ENCODE results near the gene TANC1. TPM values are rescaled to one million over a fixed set of nuclear protein-coding genes. Genes with fewer than 3 reads are reported as not detected.

Gene TANC1
- total RNA-seq, 1 donor from 2014 or later, result 56.9 TPM

DNA sequence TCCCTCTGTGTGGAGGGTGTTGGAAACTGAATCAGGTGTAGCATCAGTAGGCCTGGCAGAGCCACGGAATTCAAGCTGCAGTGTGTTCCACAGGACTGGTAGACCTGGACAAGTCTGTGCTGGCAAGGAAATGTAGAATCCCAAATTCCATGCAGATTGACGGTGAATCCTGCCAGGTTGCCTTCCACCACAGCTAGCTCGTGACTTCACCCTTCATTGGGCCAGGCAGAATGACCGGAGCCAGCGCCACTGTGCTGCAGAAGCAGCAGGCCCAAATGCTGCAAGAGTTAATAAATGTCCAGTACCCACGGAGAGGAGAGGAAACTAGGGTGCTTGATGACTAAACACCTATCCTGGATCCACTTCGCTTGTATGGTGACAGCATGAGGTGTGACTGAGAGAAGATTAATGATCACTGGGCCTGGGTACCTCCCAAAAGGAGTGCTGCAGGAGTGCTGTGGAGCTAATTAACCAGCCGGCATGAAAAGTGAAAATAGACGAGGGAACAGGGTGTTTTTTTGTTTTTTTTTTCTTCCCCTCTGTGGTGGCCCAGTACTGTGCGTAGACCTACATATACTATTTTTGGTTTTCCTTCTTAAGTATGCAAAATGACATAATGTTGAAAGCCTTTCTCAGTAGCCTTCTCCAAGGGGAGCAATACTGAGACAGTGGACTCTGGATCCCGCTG lies 122.2 kb downstream of the TANC1 start:
- Mint-ChIP-seq H3K36me3 (peaks cover 13% of the 10 kb centered on the region), H3K27me3 (no peaks in the 10 kb centered on the region), H3K27ac (peak overlapping the region; percentile 76), H3K4me3 (no peak overlapping the region), H3K4me1 (ENCODE audit: unreplicated experiment) (peaks cover 64% of the 10 kb centered on the region), H3K9me3 (peaks cover under 1% of the 10 kb centered on the region)
- TF ChIP-seq, protein P1, sequence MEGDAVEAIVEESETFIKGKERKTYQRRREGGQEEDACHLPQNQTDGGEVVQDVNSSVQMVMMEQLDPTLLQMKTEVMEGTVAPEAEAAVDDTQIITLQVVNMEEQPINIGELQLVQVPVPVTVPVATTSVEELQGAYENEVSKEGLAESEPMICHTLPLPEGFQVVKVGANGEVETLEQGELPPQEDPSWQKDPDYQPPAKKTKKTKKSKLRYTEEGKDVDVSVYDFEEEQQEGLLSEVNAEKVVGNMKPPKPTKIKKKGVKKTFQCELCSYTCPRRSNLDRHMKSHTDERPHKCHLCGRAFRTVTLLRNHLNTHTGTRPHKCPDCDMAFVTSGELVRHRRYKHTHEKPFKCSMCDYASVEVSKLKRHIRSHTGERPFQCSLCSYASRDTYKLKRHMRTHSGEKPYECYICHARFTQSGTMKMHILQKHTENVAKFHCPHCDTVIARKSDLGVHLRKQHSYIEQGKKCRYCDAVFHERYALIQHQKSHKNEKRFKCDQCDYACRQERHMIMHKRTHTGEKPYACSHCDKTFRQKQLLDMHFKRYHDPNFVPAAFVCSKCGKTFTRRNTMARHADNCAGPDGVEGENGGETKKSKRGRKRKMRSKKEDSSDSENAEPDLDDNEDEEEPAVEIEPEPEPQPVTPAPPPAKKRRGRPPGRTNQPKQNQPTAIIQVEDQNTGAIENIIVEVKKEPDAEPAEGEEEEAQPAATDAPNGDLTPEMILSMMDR (conservative IDR thresholded peaks at IDR 0.05), result no peak
- DNase-seq (ENCODE audit: extremely low spot score, unreplicated experiment), result no peak

DNA sequence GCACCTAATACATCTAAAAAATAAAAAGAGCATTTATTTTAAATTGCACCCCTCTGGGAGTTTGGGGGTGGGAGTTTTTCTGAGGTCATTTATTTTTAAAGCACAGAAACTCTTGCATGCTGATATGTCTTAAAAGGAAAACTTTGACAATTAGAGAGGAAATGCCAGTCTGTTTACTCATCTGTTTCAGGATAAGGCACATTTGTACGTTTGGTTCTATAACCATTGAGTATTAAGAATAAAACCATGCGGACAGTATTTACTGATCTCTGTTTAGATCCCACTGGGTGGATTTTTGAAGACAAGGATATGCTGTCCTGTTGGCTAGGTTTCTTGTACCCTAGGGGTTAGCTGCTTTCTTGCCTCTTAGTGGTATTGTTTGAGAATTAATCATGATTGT lies 122.9 kb downstream of the TANC1 start:
- Mint-ChIP-seq H3K27me3 (no peaks in the 10 kb centered on the region), H3K4me3 (peak overlapping the region; percentile 29), H3K4me1 (ENCODE audit: unreplicated experiment) (peaks cover 57% of the 10 kb centered on the region), H3K36me3 (peaks cover 19% of the 10 kb centered on the region), H3K27ac (peak overlapping the region; percentile 81), H3K9me3 (peaks cover 6% of the 10 kb centered on the region)
- TF ChIP-seq, protein P1 (conservative IDR thresholded peaks at IDR 0.05), result no peak
- DNase-seq (ENCODE audit: extremely low spot score, unreplicated experiment), result no peak

DNA sequence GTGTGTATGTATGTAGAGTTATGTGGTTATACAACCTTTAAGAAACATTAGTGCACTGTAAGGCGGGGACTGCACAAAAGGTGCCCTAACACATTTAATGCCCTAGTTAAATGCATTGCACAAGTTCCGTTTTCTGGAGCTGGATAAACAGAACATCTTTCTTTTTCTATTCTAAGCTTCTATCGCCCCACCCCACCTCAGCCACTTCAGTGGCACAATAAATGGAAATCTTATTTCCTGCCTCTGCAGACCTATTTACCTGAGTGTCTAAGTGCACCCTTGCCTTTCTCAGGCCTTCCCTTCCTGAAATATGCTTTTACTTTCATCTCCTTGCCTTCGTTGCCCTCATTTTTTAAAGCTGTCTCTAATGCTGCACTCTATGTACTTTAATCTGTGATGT lies 123.5 kb downstream of the TANC1 start:
- peak overlapping the region; percentile 81 for H3K27ac Mint-ChIP-seq
- peaks cover 56% of the 10 kb centered on the region for H3K4me1 Mint-ChIP-seq (ENCODE audit: unreplicated experiment)
- peaks cover 12% of the 10 kb centered on the region for H3K9me3 Mint-ChIP-seq

DNA sequence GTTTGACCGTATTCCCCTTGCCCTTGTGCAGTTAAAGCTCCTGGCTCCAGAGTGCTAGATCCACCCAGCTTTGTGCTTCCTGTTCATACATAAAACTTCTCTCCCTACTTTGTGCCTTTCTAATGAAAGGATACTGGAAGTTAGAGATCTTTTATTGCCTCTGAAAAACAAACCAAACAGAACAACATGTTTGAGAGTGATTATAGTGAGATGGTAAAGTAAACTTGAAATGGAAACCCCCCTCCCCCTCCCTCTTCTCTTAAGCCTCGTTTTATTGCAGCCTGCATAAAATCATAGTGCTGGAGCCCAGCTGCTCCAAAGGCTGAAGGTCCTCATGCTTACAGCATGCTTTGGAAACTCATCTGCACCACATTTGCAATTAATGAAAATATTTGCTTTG lies 125.1 kb downstream of the TANC1 start:
- H3K36me3 Mint-ChIP-seq, result peaks cover 23% of the 10 kb centered on the region
- no peak for DNase-seq (ENCODE audit: extremely low spot score, unreplicated experiment)
- peak overlapping the region; percentile 21 for H3K4me3 Mint-ChIP-seq
- TF ChIP-seq, protein P1 (conservative IDR thresholded peaks at IDR 0.05), result no peak
- H3K9me3 Mint-ChIP-seq, result peaks cover 13% of the 10 kb centered on the region
- H3K27ac Mint-ChIP-seq, result peak overlapping the region; percentile 81
- peaks cover 56% of the 10 kb centered on the region for H3K4me1 Mint-ChIP-seq (ENCODE audit: unreplicated experiment)
- no peaks in the 10 kb centered on the region for H3K27me3 Mint-ChIP-seq

More for the DNA sequence above, 123.5 kb downstream of the TANC1 start:
- Mint-ChIP-seq H3K4me3 (peak overlapping the region; percentile 29), H3K36me3 (peaks cover 23% of the 10 kb centered on the region), H3K27me3 (no peaks in the 10 kb centered on the region)
- TF ChIP-seq, protein P1 (conservative IDR thresholded peaks at IDR 0.05), result no peak
- DNase-seq (ENCODE audit: extremely low spot score, unreplicated experiment), result no peak

DNA sequence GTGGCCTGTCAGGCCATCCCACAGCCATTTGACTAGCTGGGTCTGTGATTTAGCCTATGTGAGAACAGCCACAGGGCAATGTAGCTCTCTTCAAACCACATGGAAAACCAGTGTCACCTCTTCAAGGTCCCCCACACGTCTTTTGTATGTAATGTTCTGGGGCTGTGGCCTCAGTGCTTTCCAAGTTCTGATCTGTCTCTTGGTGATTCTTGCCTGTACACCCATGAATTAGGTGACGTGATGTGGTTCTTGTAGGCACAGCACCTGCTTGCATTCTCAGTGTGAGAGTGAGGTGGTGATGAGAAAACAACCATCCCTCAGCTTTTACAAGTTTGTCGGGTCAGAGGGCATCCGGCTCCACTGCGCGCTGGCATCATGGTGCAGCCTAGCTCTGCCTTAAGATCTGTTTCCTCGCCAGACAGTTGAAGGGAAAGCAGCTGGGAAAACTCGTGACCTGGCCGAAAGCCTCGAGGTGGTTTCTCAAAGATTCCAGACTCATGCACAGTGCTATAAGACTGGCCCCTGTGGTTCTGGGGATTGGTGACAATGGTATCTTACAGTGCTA lies 125.8 kb downstream of the TANC1 start:
- DNase-seq (ENCODE audit: extremely low spot score, unreplicated experiment), result no peak
- peaks cover 23% of the 10 kb centered on the region for H3K36me3 Mint-ChIP-seq
- peak overlapping the region; percentile 81 for H3K27ac Mint-ChIP-seq
- H3K9me3 Mint-ChIP-seq, result peaks cover 13% of the 10 kb centered on the region
- H3K27me3 Mint-ChIP-seq, result no peaks in the 10 kb centered on the region
- H3K4me3 Mint-ChIP-seq, result peak overlapping the region; percentile 52
- TF ChIP-seq, protein P1 (conservative IDR thresholded peaks at IDR 0.05), result no peak
- H3K4me1 Mint-ChIP-seq (ENCODE audit: unreplicated experiment), result peaks cover 57% of the 10 kb centered on the region
